HL-60 (cell line): ENCODE measurements around the gene P2RY14.

ENCODE experiments used
- DNase-seq, 2 experiments: peaks; one replicate each; pipeline ENCODE4 v3.0.0-alpha.2; 2010 to 2020; ENCODE audit warnings: low read depth in 1 of 2, low spot score in 1 of 2
- H3K27ac ChIP-seq: fragments of 250-450 bp; sonication (Bioruptor Pico); replicated peaks from 2 replicates; pipeline ENCODE4 v1.5.1; 2020; ENCODE audit warnings: mild to moderate bottlenecking, moderate library complexity
- H3K27me3 ChIP-seq: fragments of 250-450 bp; sonication (Bioruptor Pico); 2 replicates; pipeline ENCODE4 v1.5.1; 2021; ENCODE audit warnings: mild to moderate bottlenecking, moderate library complexity; ENCODE audit not compliant: insufficient read depth, poor library complexity, severe bottlenecking
- H3K4me3 ChIP-seq: replicated peaks from 2 replicates; pipeline ENCODE4 v1.5.1; 2011; ENCODE audit warnings: mild to moderate bottlenecking, control low read depth, low read length; ENCODE audit not compliant: insufficient read depth
- CTCF ChIP-seq: IDR thresholded peaks from one replicate; pipeline ENCODE4 v1.5.1; 2011; ENCODE audit warnings: low read length, control low read depth, inconsistent platforms; ENCODE audit not compliant: insufficient read depth
- GABPA ChIP-seq: IDR thresholded peaks from 2 replicates; pipeline ENCODE4 v1.6.1; 2012; ENCODE audit warnings: low read depth
- POLR2AphosphoS5 ChIP-seq: IDR thresholded peaks from 2 replicates; pipeline ENCODE4 v1.6.1; 2012; ENCODE audit warnings: low read depth
- REST ChIP-seq: IDR thresholded peaks from 2 replicates; pipeline ENCODE4 v1.6.1; 2012; ENCODE audit warnings: low read depth; ENCODE audit not compliant: insufficient replicate concordance
- SPI1 ChIP-seq: IDR thresholded peaks from 2 replicates; pipeline ENCODE4 v1.6.1; 2012; ENCODE audit warnings: low read depth, mild to moderate bottlenecking, borderline replicate concordance

Gene P2RY14

GRCh38 chr3:151297429-151297828 lies 19.1 kb upstream of the P2RY14 start:
- no peak for DNase-seq
- Histone ChIP-seq H3K27me3 (no peaks in the 10 kb centered on the region), H3K4me3 (no peak overlapping the region), H3K27ac (no peak overlapping the region)
- TF ChIP-seq GABPA, result no peak
- no peak for TF ChIP-seq CTCF

DNA sequence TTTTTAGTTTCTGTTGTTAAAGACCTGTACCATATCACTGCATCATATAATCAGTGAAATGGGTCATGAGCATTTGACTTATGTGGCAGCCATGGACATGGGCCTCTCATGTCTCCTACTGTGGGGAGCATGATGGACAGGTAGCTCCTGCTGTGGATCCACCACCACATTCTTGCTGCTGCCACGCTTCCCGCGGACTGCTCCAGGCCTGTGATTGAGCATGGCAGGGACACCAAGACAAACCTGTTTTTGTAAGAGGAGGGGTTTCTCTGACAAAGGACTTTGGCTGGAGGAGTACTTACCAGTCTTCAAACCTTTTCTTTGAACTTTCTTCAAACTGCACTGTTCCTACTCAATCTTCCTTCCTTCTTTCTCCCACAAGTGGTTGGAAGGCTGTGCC lies 17.9 kb upstream of the P2RY14 start:
- no peaks in the 10 kb centered on the region for H3K27me3 ChIP-seq
- DNase-seq, result no peak
- H3K4me3 ChIP-seq, result no peak overlapping the region
- no peak overlapping the region for H3K27ac ChIP-seq
- TF ChIP-seq POLR2AphosphoS5 (no peak), SPI1 (no peak), GABPA (no peak), CTCF (no peak), REST (no peak)

DNA sequence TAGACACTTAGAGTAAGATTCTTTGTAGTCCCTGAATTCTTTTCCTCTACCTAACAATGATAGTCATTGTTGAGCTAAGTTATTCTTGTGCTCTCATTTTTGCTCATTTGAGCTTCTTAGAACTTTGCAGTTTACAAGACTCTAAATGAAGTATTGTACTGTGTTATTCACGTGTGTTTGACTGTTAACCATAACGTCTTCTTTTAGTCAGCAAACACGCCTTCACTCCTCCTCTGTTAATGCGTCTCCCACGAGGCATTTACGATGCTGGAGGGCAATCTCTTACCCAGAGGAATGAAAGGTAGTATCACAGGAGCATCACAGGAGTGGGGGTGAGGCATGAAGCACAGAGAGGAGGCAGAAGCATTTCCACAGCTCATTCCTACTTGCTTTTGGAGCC lies 14.8 kb upstream of the P2RY14 start:
- no peak for DNase-seq
- Histone ChIP-seq H3K27me3 (no peaks in the 10 kb centered on the region), H3K4me3 (no peak overlapping the region), H3K27ac (no peak overlapping the region)
- TF ChIP-seq GABPA (no peak), REST (no peak), SPI1 (no peak), POLR2AphosphoS5 (no peak), CTCF (no peak)

DNA sequence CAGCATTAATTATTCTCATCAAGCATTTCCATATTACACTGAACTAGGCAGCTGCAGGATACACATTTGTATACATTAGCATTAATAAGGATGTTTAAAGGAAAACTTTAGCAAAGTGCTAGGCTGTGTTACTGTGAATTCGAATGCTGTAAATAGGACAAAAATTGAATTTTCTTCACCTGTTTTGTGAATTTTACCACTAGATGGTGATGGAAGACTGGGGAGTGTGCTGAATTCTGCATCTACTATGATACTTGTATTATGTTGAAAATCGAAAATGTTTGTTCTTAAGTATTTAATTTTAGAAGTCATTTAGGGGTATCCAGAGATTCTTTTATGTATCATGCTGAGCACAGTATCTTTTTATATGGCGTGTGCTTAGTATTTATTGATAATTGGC lies 12.3 kb upstream of the P2RY14 start:
- DNase-seq, result peak in 1 of 2 experiments; percentile 34
- TF ChIP-seq POLR2AphosphoS5 (no peak), GABPA (no peak), SPI1 (no peak), CTCF (no peak), REST (no peak)
- no peak overlapping the region for H3K27ac ChIP-seq
- no peaks in the 10 kb centered on the region for H3K27me3 ChIP-seq
- H3K4me3 ChIP-seq, result no peak overlapping the region
